Adrenal gland (tissue), 12 donors: ENCODE measurements around the gene ZBTB7B. TPM values are rescaled to one million over a fixed set of nuclear protein-coding genes. Genes with fewer than 3 reads are reported as not detected.

Experiments
- DNase-seq, 7 donors: peaks; one replicate each; pipeline ENCODE4 v3.0.0-alpha.2; 2019 to 2020
- H3K27ac ChIP-seq, 5 donors: fragments of 200-600 bp; sonication (generic) in 4 of 5; 1 replicate in 3 of 5; 2 replicates in 2 of 5; pipeline versions ENCODE4 v1.5.1 to v1.8.0; 2016 to 2020; ENCODE audit warnings: mild to moderate bottlenecking in 1 of 5
- H3K27me3 ChIP-seq: fragments of 200-600 bp; 2 replicates; pipeline ENCODE4 v1.8.0; 2021
- H3K36me3 ChIP-seq, 2 donors: fragments of 200-600 bp; replicated peaks in 1 of 2; 1 replicate in 1 of 2; 2 replicates in 1 of 2; pipeline versions ENCODE4 v1.5.1 to v1.8.0; 2018 to 2022
- H3K4me1 ChIP-seq, 2 donors: fragments of 200-600 bp; replicated peaks in 1 of 2; 1 replicate in 1 of 2; 2 replicates in 1 of 2; pipeline versions ENCODE4 v1.5.1 to v1.8.0; 2018 to 2021
- H3K4me3 ChIP-seq, 4 donors: fragments of 200-600 bp; sonication (generic) in 3 of 4; one replicate each; pipeline ENCODE4 v1.5.1; 2016 to 2018
- H3K9me3 ChIP-seq, 3 donors: fragments of 200-600 bp; sonication (generic) in 1 of 3; replicated peaks in 1 of 3; 1 replicate in 2 of 3; 2 replicates in 1 of 3; pipeline versions ENCODE4 v1.5.1 to v1.8.0; 2016 to 2021
- POLR2A ChIP-seq, 2 donors: fragments of 450-650 bp; IDR thresholded peaks; one replicate each; pipeline ENCODE4 v1.6.1; 2017; ENCODE audit warnings: antibody characterized with exemption in 2 of 2, mild to moderate bottlenecking in 2 of 2, moderate library complexity in 1 of 2
- WGBS, 4 donors: extraction: QIAGEN DNeasy Blood & Tissue Kit in 2 of 4; methylation state at CpG; one replicate each; pipeline versions ENCODE4 v1.1.5 to v1.1.7; 2013 to 2017; 5-methylcytosine and 5-hydroxymethylcytosine counted together
- intact Hi-C, 2 donors: fragments of 100-400 bp; cut with DNase I; formaldehyde crosslinking; loops; one replicate each; pipeline versions ENCODE4 v1.14.1 to v1.15.0; 2022 to 2023
- polyA plus RNA-seq, 3 donors: library from polyadenylated mRNA; stranded (reverse); fragments of 200-250 nt in 2 of 3; fragments of 350-450 nt in 1 of 3; fragmentation: Illumina TruSeq in 1 of 3; extraction: RNeasy Lipid Tissue Mini Kit (QIAGEN cat#74804) in 1 of 3; gene quantifications; one replicate each; pipeline ENCODE4 v1.2.3, GENCODE V29; 2013 to 2014
- total RNA-seq, 9 donors: library from RNA; depleted of rRNA in 4 of 9; stranded (reverse); fragments of >200 nt in 4 of 9; fragments of 120-200 nt in 1 of 9; fragmentation: NEBNext Ultra II Directional in 1 of 9; extraction: Animal tissue kit (Norgen Biotek cat#: 25700) in 1 of 9; gene quantifications; one replicate each; pipeline versions ENCODE4 v1.1.0 to v1.2.4, GENCODE V29; 2013 to 2023
- TF ChIP-seq, protein P1 (sequence below), 6 experiments: fragments of 450-650 bp in 4 of 6; fragments of 200-600 bp in 2 of 6; sonication (generic) in 1 of 6; IDR thresholded peaks; 1 replicate in 5 of 6; 2 replicates in 1 of 6; pipeline versions ENCODE4 v1.5.1 to v1.8.0; 2016 to 2021; ENCODE audit warnings: antibody characterized with exemption in 6 of 6, mild to moderate bottlenecking in 2 of 6, moderate library complexity in 1 of 6
- donor health status: healthy with polysubstance abuse.
- donor health status: Bipolar disorder and iron deficiency.
- donor health status: DM: yes; HTN: yes; CAD: no.
- donor health status: DM: no; HTN: no; CAD: no.
- donor health status: DM: no; HTN: no; CAD: no.
- donor health status: DM: yes; HTN: yes; CAD: no.

Gene ZBTB7B
- total and polyA plus RNA-seq, 12 donors: 22.4 to 126 (median 75.9) TPM

DNA sequence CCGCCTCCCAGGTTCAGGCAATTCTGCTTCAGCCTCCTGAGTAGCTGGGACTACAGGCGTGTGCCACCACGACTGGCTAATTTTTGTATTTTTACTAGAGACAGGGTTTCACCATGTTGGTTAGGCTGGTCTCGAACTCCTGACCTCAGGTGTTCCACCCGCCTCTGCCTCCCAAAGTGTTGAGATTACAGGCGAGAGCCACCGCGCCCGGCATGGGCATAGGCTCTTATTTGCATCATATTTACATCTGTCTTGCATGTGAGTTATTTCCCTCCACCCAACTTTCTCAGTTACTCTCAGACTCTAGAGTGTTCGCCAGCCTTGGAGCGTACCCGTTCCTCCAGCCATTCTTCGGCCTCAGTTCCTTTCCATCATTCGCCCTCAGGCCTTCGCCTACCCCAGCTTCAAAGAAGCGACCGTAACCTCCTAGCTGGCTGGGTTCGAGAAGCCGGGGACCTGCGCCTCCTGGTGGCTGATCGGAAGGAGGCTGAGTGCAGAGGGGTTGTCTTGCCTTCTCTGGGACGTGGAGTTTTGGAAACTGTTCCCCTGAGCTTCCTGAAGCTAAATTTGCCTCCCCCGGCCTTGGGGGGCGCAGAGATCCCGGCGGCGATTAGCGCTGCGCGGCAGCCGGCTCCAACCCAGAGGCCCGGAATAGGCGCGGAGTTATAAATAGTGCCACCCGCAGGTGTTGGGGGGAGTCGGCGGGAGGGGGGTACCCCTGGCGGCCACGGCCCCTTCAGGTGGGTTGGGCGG lies 3.6 kb upstream of the ZBTB7B start:
- intact Hi-C loops: loop anchor here in 1 of 2 donors (5.0 kb wide), 1 partner anchor 37 kb away; the partner anchor contains the start of gene PYGO2
- H3K27me3 ChIP-seq: no peaks in the 10 kb centered on the region

DNA sequence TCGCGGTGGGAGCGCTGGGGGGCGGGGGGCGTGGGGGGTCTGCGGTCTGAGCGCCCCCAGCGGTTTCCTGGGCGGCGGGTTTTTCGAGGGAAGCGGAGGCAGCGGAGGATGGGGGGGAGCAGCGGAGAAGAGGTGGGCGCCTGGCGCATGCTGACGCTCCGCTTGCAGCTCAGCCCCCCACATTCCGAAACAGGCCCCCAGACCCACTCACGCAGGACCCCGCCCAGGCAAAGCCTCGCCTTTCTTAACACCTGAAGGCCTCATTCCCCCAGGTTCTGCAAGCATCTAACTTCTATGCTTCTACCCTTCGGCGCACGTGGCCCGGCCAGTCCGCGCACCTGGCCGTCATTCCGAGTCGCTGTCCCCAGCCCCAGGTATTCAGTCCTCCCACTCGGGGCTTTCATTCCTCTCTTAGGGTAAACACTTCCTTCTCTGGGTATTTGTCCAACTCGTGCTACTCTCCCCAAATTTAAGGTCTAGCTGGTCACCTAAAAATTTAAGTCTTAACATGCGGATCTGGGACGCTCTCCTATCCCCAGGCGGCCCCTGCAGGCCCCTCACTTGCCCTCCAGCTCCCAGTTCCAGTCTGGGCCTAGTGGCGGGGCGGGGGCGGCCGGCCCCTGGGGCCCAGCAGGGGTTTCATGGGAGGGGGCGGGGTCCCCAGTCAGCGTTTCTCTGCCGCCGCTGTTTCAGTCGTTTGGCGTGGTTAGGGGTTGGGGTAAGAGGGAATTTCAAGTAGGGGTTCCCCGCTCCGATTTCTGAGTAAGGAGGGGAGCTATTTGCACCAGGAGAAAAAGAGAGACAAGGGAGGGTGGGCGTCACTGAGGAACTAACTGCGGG lies 2.8 kb upstream of the ZBTB7B start:
- intact Hi-C loops: loop anchor here (5.0 kb wide), 2 partner anchors 32 to 37 kb away; partner anchors contain the start of gene PYGO2 (in 1 of the 2)
- peaks cover 22 to 26% of the 10 kb centered on the region in 2 donors for H3K4me1 ChIP-seq
- H3K4me3 ChIP-seq: peak overlapping the region in 2 of 4 donors; percentile 64 to 73
- H3K27me3 ChIP-seq: no peaks in the 10 kb centered on the region
- WGBS, 4 donors: 5 to 8% (median 5%) methylated on average over 20 to 50 of the region's 50 CpGs
- no peak for TF ChIP-seq POLR2A (IDR thresholded peaks at IDR 0.05)
- TF ChIP-seq, protein P1, sequence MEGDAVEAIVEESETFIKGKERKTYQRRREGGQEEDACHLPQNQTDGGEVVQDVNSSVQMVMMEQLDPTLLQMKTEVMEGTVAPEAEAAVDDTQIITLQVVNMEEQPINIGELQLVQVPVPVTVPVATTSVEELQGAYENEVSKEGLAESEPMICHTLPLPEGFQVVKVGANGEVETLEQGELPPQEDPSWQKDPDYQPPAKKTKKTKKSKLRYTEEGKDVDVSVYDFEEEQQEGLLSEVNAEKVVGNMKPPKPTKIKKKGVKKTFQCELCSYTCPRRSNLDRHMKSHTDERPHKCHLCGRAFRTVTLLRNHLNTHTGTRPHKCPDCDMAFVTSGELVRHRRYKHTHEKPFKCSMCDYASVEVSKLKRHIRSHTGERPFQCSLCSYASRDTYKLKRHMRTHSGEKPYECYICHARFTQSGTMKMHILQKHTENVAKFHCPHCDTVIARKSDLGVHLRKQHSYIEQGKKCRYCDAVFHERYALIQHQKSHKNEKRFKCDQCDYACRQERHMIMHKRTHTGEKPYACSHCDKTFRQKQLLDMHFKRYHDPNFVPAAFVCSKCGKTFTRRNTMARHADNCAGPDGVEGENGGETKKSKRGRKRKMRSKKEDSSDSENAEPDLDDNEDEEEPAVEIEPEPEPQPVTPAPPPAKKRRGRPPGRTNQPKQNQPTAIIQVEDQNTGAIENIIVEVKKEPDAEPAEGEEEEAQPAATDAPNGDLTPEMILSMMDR (IDR thresholded peaks at IDR 0.05): peak in 1 of 6 experiments; percentile 2
- H3K36me3 ChIP-seq: no peaks in the 10 kb centered on the region
- DNase-seq: peak in 2 of 7 donors; percentile 35 to 49
- H3K27ac ChIP-seq: peak overlapping the region; percentile 55 to 99 (median 94)
- H3K9me3 ChIP-seq: no peaks in the 10 kb centered on the region

More for the DNA sequence above, 3.6 kb upstream of the ZBTB7B start:
- no peaks in the 10 kb centered on the region for H3K9me3 ChIP-seq
- H3K4me1 ChIP-seq: peaks cover 16 to 20% of the 10 kb centered on the region in 2 donors
- WGBS, 4 donors: 13 to 25% (median 13%) methylated on average over 22 to 40 of the region's 40 CpGs
- peak overlapping the region in 1 of 4 donors; percentile 73 for H3K4me3 ChIP-seq
- H3K27ac ChIP-seq: peak overlapping the region in 3 of 5 donors; percentile 44 to 99 (median 87)
- TF ChIP-seq, protein P1 (IDR thresholded peaks at IDR 0.05): peak; percentile 69 to 84 (median 74)
- no peak for TF ChIP-seq POLR2A (IDR thresholded peaks at IDR 0.05)
- no peaks in the 10 kb centered on the region for H3K36me3 ChIP-seq
- peak; percentile 69 to 83 (median 72) for DNase-seq

DNA sequence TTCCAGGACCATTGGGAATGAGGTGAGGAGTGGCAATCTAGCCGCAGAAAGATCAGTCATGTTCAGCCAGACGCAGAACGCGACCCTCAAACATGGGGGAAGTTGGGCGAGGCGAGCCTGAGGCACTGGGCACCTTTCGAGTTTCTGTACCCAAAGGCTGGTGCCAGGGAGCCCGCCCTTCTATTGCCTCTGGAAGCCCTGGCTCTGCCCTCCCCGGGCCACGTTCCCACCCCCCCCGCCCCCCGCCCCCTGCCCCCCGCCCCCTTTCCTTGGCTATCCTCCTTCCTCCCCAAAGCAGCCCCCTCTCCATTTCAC lies 2.2 kb upstream of the ZBTB7B start:
- H3K27ac ChIP-seq: peak overlapping the region; percentile 87 to 99 (median 96)
- peak in 5 of 7 donors; percentile 59 to 82 (median 68) for DNase-seq
- no peaks in the 10 kb centered on the region for H3K9me3 ChIP-seq
- no peaks in the 10 kb centered on the region for H3K36me3 ChIP-seq
- intact Hi-C loops: loop anchor here in 1 of 2 donors (5.0 kb wide), 1 partner anchor 33 kb away; no protein-coding TSS in a partner anchor
- peak overlapping the region in 2 of 4 donors; percentile 64 to 73 for H3K4me3 ChIP-seq
- 0 to 1% (median 0%) methylated on average over 5 to 13 of the region's 13 CpGs for WGBS, 4 donors
- TF ChIP-seq, protein P1 (IDR thresholded peaks at IDR 0.05): no peak
- no peak for TF ChIP-seq POLR2A (IDR thresholded peaks at IDR 0.05)
- peaks cover 28 to 32% of the 10 kb centered on the region in 2 donors for H3K4me1 ChIP-seq
- H3K27me3 ChIP-seq: no peaks in the 10 kb centered on the region
